Fibroblast of peridontal ligament (primary cell): ENCODE data around the gene ACBD5.

ENCODE experiments used
- DNase-seq: peaks from one replicate; pipeline ENCODE4 v3.0.0-alpha.2; 2010; ENCODE audit errors: extremely low read depth

Gene ACBD5

GRCh38 chr10:27152687-27153086 lies 87.9 kb downstream of the ACBD5 start:
- no peak for DNase-seq

DNA sequence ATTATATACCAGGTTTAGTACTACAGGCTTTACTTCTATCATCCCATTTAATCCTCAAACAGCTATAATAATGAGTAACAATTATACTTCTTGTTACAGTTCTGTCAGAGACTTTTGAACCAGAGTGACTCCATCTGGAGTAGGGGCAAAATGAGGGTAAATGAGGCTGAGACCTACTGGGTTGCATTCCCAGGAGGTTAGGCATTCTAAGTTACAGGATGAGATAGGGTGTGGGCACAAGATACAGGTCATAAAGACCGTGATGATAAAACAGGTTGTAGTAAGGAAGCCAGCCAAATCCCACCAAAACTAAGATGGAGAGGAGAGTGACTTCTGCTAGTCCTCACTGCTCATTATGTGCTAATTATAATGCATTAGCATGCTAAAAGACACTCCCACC lies 90.3 kb downstream of the ACBD5 start:
- no peak for DNase-seq

DNA sequence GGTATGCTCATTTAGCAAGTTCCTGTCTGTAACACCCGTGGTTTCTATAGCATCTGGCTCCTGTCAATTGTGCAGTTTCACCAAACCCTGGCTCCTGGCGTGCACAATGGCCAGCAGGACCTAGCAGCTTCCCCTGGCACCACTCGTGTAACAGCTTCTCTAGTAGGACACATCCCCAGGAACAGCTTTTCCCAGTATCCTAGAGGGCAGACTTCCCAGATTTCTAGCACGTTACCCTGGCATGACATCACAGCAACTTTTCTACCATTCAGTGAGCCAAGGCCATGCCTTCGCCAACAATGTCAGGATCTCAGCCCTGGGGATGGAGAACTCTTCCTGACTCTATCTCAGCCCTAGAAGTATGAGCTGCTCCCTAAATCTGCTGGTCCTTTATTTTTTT lies 92.9 kb downstream of the ACBD5 start:
- no peak for DNase-seq

GRCh38 chr10:27145937-27146336 lies 94.7 kb downstream of the ACBD5 start:
- no peak for DNase-seq
